SK-N-SH (cell line): Measurements from ENCODE around the gene SLC27A2.

Experiments
- CHD2 ChIP-seq: fragments of 150-350 bp; IDR thresholded peaks from 2 replicates; pipeline ENCODE4 v1.6.1; 2018; ENCODE audit warnings: low read length; ENCODE audit not compliant: partially characterized antibody
- EZH2phosphoT487 ChIP-seq: fragments of 200-600 bp; sonication (generic); IDR thresholded peaks from 2 replicates; pipeline ENCODE4 v1.6.1; 2017; ENCODE audit warnings: low read depth, mixed run types, mild to moderate bottlenecking, antibody characterized with exemption, moderate library complexity, borderline replicate concordance
- FOXM1 ChIP-seq: IDR thresholded peaks from 2 replicates; pipeline ENCODE4 v1.4.0; 2012; ENCODE audit warnings: low read depth, mild to moderate bottlenecking
- NRF1 ChIP-seq: IDR thresholded peaks from 2 replicates; pipeline ENCODE4 v1.6.1; 2012; ENCODE audit warnings: low read depth, mild to moderate bottlenecking, low read length
- RAD21 ChIP-seq: IDR thresholded peaks from 2 replicates; pipeline ENCODE4 v1.6.1; 2012; ENCODE audit warnings: mild to moderate bottlenecking, low read length
- RCOR1 ChIP-seq: fragments of 150-350 bp; IDR thresholded peaks from 2 replicates; pipeline ENCODE4 v1.6.1; 2017; ENCODE audit warnings: antibody characterized with exemption, low read length
- RXRA ChIP-seq: IDR thresholded peaks from 2 replicates; pipeline ENCODE4 v1.4.0; 2012; ENCODE audit warnings: low read depth, mild to moderate bottlenecking, borderline replicate concordance
- SIN3A ChIP-seq: IDR thresholded peaks from 2 replicates; pipeline ENCODE4 v1.6.1; 2012; ENCODE audit warnings: low read depth, mild to moderate bottlenecking, low read length, moderate library complexity, borderline replicate concordance
- TCF12 ChIP-seq: IDR thresholded peaks from 2 replicates; pipeline ENCODE4 v1.4.0; 2012
- YY1 ChIP-seq: IDR thresholded peaks from 2 replicates; pipeline ENCODE4 v1.4.0; 2012; ENCODE audit warnings: low read depth, mild to moderate bottlenecking
- TF ChIP-seq, protein P1 (sequence below): fragments of 200-600 bp; sonication (generic); IDR thresholded peaks from 2 replicates; pipeline ENCODE4 v1.6.1; 2017; ENCODE audit warnings: antibody characterized with exemption, mild to moderate bottlenecking, moderate library complexity
- TF ChIP-seq, protein P2 (sequence below): fragments of 150-350 bp; IDR thresholded peaks from 2 replicates; pipeline ENCODE4 v1.6.1; 2017; ENCODE audit warnings: antibody characterized with exemption, low read length, low read depth, borderline replicate concordance
- TF ChIP-seq, protein P3 (sequence below): IDR thresholded peaks from 2 replicates; pipeline ENCODE4 v1.6.1; 2012; ENCODE audit warnings: mild to moderate bottlenecking, low read depth, low read length, moderate library complexity

DNA sequence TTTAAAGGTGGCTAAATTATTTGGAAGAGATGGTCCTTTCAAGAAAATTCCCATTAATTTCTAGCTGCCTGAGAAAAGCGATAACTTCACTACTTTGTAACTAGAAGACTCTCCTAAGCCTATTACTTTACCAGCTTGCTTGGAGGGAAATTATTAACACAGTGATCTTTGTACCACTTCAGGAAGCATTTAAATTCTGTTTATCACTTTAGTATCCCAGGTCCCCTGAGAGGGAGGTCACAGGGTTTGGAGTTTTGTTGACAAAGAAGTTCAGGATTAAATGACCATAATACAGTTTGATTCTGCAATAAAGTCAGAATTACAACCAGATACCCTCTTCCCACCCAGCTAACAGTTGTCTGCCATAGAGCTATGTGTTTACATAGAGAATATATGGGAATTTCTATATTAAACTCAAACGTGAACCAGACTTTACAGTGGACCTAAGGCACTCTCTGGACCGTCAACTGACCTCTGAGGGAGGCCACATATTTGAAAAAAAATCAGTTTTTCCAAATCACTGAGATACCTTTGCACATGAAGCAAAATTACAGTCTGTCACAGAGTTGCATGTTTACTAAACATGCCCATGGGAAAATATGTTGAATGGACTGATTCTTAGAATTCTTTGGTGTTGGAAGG is 3.0 kb downstream of the SLC27A2 start:
- TF ChIP-seq, protein P1, sequence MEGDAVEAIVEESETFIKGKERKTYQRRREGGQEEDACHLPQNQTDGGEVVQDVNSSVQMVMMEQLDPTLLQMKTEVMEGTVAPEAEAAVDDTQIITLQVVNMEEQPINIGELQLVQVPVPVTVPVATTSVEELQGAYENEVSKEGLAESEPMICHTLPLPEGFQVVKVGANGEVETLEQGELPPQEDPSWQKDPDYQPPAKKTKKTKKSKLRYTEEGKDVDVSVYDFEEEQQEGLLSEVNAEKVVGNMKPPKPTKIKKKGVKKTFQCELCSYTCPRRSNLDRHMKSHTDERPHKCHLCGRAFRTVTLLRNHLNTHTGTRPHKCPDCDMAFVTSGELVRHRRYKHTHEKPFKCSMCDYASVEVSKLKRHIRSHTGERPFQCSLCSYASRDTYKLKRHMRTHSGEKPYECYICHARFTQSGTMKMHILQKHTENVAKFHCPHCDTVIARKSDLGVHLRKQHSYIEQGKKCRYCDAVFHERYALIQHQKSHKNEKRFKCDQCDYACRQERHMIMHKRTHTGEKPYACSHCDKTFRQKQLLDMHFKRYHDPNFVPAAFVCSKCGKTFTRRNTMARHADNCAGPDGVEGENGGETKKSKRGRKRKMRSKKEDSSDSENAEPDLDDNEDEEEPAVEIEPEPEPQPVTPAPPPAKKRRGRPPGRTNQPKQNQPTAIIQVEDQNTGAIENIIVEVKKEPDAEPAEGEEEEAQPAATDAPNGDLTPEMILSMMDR, result no peak
- TF ChIP-seq, protein P2, sequence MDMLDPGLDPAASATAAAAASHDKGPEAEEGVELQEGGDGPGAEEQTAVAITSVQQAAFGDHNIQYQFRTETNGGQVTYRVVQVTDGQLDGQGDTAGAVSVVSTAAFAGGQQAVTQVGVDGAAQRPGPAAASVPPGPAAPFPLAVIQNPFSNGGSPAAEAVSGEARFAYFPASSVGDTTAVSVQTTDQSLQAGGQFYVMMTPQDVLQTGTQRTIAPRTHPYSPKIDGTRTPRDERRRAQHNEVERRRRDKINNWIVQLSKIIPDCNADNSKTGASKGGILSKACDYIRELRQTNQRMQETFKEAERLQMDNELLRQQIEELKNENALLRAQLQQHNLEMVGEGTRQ, result no peak
- no peak for TF ChIP-seq EZH2phosphoT487
- no peak for TF ChIP-seq RCOR1
- TF ChIP-seq RXRA, result no peak
- TF ChIP-seq NRF1, result no peak
- no peak for TF ChIP-seq FOXM1
- TF ChIP-seq TCF12, result no peak
- TF ChIP-seq RAD21, result no peak
- TF ChIP-seq, protein P3, sequence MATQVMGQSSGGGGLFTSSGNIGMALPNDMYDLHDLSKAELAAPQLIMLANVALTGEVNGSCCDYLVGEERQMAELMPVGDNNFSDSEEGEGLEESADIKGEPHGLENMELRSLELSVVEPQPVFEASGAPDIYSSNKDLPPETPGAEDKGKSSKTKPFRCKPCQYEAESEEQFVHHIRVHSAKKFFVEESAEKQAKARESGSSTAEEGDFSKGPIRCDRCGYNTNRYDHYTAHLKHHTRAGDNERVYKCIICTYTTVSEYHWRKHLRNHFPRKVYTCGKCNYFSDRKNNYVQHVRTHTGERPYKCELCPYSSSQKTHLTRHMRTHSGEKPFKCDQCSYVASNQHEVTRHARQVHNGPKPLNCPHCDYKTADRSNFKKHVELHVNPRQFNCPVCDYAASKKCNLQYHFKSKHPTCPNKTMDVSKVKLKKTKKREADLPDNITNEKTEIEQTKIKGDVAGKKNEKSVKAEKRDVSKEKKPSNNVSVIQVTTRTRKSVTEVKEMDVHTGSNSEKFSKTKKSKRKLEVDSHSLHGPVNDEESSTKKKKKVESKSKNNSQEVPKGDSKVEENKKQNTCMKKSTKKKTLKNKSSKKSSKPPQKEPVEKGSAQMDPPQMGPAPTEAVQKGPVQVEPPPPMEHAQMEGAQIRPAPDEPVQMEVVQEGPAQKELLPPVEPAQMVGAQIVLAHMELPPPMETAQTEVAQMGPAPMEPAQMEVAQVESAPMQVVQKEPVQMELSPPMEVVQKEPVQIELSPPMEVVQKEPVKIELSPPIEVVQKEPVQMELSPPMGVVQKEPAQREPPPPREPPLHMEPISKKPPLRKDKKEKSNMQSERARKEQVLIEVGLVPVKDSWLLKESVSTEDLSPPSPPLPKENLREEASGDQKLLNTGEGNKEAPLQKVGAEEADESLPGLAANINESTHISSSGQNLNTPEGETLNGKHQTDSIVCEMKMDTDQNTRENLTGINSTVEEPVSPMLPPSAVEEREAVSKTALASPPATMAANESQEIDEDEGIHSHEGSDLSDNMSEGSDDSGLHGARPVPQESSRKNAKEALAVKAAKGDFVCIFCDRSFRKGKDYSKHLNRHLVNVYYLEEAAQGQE, result no peak
- TF ChIP-seq YY1, result no peak
- no peak for TF ChIP-seq CHD2
- TF ChIP-seq SIN3A, result no peak
